Stimulated activated CD4-positive, alpha-beta T cell treated with anti-CD3 and anti-CD28 coated beads, Interleukin-1b, Interleukin-23, amount 100 ng/mL, for 4 hours (primary cell): ENCODE measurements around the gene ATP6V0D1.

Source experiments
- DNase-seq, 2 donors: peaks; one replicate each; pipeline ENCODE4 v3.0.0-alpha.2; 2020; ENCODE audit warnings: low read depth in 2 of 2

ATP6V0D1 gene

GRCh38 chr16:67463059-67463458 lies 17.9 kb downstream of the ATP6V0D1 start:
- DNase-seq: no peak

- DNase-seq: no peak
Measured at GRCh38 chr16:67462279-67462655, 18.7 kb downstream of the ATP6V0D1 start.

- no peak for DNase-seq
Measured at GRCh38 chr16:67461600-67462278, 19.2 kb downstream of the ATP6V0D1 start.

GRCh38 chr16:67460961-67461360 lies 20.0 kb downstream of the ATP6V0D1 start:
- no peak for DNase-seq

- no peak for DNase-seq
Measured at GRCh38 chr16:67460168-67460567, 20.8 kb downstream of the ATP6V0D1 start.

GRCh38 chr16:67459861-67460150 lies 21.2 kb downstream of the ATP6V0D1 start:
- no peak for DNase-seq

GRCh38 chr16:67459066-67459860 lies 21.7 kb downstream of the ATP6V0D1 start:
- no peak for DNase-seq

- DNase-seq: no peak
Measured at GRCh38 chr16:67458121-67458641, 22.8 kb downstream of the ATP6V0D1 start.

GRCh38 chr16:67457611-67458010 lies 23.3 kb downstream of the ATP6V0D1 start:
- no peak for DNase-seq

GRCh38 chr16:67456391-67457081 lies 24.4 kb downstream of the ATP6V0D1 start:
- no peak for DNase-seq

GRCh38 chr16:67454852-67455251 lies 26.1 kb downstream of the ATP6V0D1 start:
- DNase-seq: no peak

- DNase-seq: no peak
Measured at GRCh38 chr16:67454104-67454503, 26.9 kb downstream of the ATP6V0D1 start.

GRCh38 chr16:67451704-67452435 lies 29.1 kb downstream of the ATP6V0D1 start:
- DNase-seq: no peak

GRCh38 chr16:67451061-67451703 lies 29.8 kb downstream of the ATP6V0D1 start:
- DNase-seq: no peak

- no peak for DNase-seq
Measured at GRCh38 chr16:67449739-67450138, 31.2 kb downstream of the ATP6V0D1 start.

- DNase-seq: no peak
Measured at GRCh38 chr16:67449336-67449735, 31.6 kb downstream of the ATP6V0D1 start.

- DNase-seq: no peak
Measured at GRCh38 chr16:67448580-67448979, 32.4 kb downstream of the ATP6V0D1 start.

- peak; percentile 47 to 58 for DNase-seq
Measured at GRCh38 chr16:67447508-67448076, 33.4 kb downstream of the ATP6V0D1 start.

GRCh38 chr16:67446968-67447507 lies 33.9 kb downstream of the ATP6V0D1 start:
- no peak for DNase-seq
